Measurements from ENCODE around the gene B3GNT9. TPM values are rescaled to one million over a fixed set of nuclear protein-coding genes. Genes with fewer than 3 reads are reported as not detected.

Gene B3GNT9
- total RNA-seq, 1 experiment from 2014 or later = 3.8 TPM

DNA sequence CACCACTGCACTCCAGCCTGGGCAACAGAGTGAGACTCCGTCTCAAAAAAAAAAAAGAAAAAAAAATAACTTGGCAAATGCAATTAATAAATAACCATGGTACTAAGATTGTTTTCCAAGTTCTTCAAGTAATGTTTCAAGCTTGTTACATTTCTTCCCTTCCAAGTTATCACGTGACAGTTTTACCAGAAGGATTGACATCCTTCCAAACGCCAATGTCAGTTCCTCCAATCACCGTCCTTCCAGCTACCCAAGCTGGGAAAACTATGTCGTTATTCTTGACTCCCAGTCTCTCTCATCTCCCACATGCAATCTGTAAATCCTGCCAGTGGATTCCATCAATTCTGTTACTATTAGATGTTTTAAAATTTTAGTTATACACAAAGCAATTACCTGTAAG, 44.9 kb downstream of the B3GNT9 start:
- Histone ChIP-seq H3K4me2 (ENCODE audit: low read length) (no peak overlapping the region), H3K36me3 (ENCODE audit: control insufficient read depth in 1 of 2, insufficient read depth in 2 of 2, low read length in 2 of 2) (no peaks in the 10 kb centered on the region; a peak in 1 of 4 replicates), H2AFZ (ENCODE audit: low read depth, low read length, poor library complexity, severe bottlenecking) (no peak overlapping the region), H3K4me3 (replicated peaks in 1 of 2; ENCODE audit: low read depth in 1 of 2, low read length in 2 of 2) (no peak overlapping the region), H3K27ac (ENCODE audit: low read depth, low read length) (no peak overlapping the region), H3K27me3 (ENCODE audit: insufficient read depth, low read length) (no peaks in the 10 kb centered on the region), H3K4me1 (ENCODE audit: control insufficient read depth in 1 of 2, insufficient read depth in 2 of 2, low read length in 2 of 2) (peaks cover 4 to 18% of the 10 kb centered on the region in 2 experiments; a peak in 3 of 4 replicates), H4K20me1 (ENCODE audit: insufficient read depth) (peaks cover under 1% of the 10 kb centered on the region; the same call in 1 of the 2 replicates), H3K79me2 (ENCODE audit: insufficient read depth, low read length) (peaks cover 11% of the 10 kb centered on the region), H3K9me2 (ENCODE audit: insufficient read depth) (no peaks in the 10 kb centered on the region), H3K9ac (ENCODE audit: low read length) (no peak overlapping the region), H3K9me3 (ENCODE audit: control insufficient read depth in 1 of 2, insufficient read depth in 1 of 2, low read depth in 1 of 2, low read length in 2 of 2) (no peaks in the 10 kb centered on the region)
- DNase-seq (ENCODE audit: low read depth, low spot score) (no peak), ATAC-seq (no peak)
- CTCF ChIA-PET = interaction anchor here (1.3 kb wide), 1 partner anchor 52 kb away, joined by 5 read pairs; no protein-coding TSS in a partner anchor
- TF ChIP-seq YY1 (IDR thresholded peaks at IDR 0.05; ENCODE audit: extremely low read depth, insufficient replicate concordance, low read depth, low read length) (no peak), SIN3A (IDR thresholded peaks at IDR 0.05; ENCODE audit: low read depth) (no peak), JUND (IDR thresholded peaks at IDR 0.05) (no peak), ZFX (IDR thresholded peaks at IDR 0.05) (no peak), SRF (IDR thresholded peaks at IDR 0.05; ENCODE audit: low read depth) (no peak), POLR2A (IDR thresholded peaks at IDR 0.05; ENCODE audit: borderline replicate concordance, extremely low read depth, insufficient read depth, insufficient read length) (no peak), EZH2 (IDR thresholded peaks at IDR 0.05) (no peak)
- TF ChIP-seq, protein P1, sequence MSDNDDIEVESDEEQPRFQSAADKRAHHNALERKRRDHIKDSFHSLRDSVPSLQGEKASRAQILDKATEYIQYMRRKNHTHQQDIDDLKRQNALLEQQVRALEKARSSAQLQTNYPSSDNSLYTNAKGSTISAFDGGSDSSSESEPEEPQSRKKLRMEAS (IDR thresholded peaks at IDR 0.05) = no peak
- TF ChIP-seq, protein P2, sequence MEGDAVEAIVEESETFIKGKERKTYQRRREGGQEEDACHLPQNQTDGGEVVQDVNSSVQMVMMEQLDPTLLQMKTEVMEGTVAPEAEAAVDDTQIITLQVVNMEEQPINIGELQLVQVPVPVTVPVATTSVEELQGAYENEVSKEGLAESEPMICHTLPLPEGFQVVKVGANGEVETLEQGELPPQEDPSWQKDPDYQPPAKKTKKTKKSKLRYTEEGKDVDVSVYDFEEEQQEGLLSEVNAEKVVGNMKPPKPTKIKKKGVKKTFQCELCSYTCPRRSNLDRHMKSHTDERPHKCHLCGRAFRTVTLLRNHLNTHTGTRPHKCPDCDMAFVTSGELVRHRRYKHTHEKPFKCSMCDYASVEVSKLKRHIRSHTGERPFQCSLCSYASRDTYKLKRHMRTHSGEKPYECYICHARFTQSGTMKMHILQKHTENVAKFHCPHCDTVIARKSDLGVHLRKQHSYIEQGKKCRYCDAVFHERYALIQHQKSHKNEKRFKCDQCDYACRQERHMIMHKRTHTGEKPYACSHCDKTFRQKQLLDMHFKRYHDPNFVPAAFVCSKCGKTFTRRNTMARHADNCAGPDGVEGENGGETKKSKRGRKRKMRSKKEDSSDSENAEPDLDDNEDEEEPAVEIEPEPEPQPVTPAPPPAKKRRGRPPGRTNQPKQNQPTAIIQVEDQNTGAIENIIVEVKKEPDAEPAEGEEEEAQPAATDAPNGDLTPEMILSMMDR (IDR thresholded peaks at IDR 0.05 in 2 of 3, conservative IDR thresholded peaks at IDR 0.05 in 1 of 3; ENCODE audit: borderline replicate concordance in 1 of 3, insufficient read depth in 1 of 3, low read depth in 2 of 3, low read length in 2 of 3) = no peak
- POLR2A ChIA-PET = no interaction called here
- BruUV-seq (replicated peaks) = no TSS peak
- intact Hi-C loops (cut with micrococcal nuclease) = loop anchor here (10.0 kb wide), 1 partner anchor 211 kb away; no protein-coding TSS in a partner anchor
- RAD21 ChIA-PET (ENCODE audit: low non-redundant PET in 1 of 2, low total read pairs in 2 of 2, uncharacterized antibody in 2 of 2, unreplicated experiment in 2 of 2) = no interaction called here

Data from HCT116 (cell line).